Endodermal cell (in vitro differentiated cells): ENCODE results near the gene EIPR1. TPM values are rescaled to one million over a fixed set of nuclear protein-coding genes. Genes with fewer than 3 reads are reported as not detected.

Experiments used
- DNase-seq: peaks from one replicate; pipeline ENCODE4 v3.0.0-alpha.2; 2017
- H3K27ac ChIP-seq: 2 replicates; pipeline ENCODE4 v1.5.1; 2013; ENCODE audit warnings: mild to moderate bottlenecking, low read depth, low read length, moderate library complexity
- H3K27me3 ChIP-seq: 2 replicates; pipeline ENCODE4 v1.6.1; 2013; ENCODE audit warnings: mild to moderate bottlenecking, low read length, moderate library complexity; ENCODE audit not compliant: insufficient read depth, control insufficient read depth, poor library complexity, severe bottlenecking
- H3K36me3 ChIP-seq: 2 replicates; pipeline ENCODE4 v1.7.0; 2013; ENCODE audit warnings: mild to moderate bottlenecking, low read length, moderate library complexity; ENCODE audit not compliant: control insufficient read depth, insufficient read depth
- H3K4me1 ChIP-seq: one replicate; pipeline ENCODE4 v1.7.0; 2013; ENCODE audit warnings: low read length; ENCODE audit not compliant: control insufficient read depth, insufficient read depth
- H3K4me3 ChIP-seq: 2 replicates; pipeline ENCODE4 v1.5.1; 2013; ENCODE audit warnings: mild to moderate bottlenecking, low read length, moderate library complexity
- H3K9ac ChIP-seq: 2 replicates; pipeline ENCODE4 v1.6.1; 2013; ENCODE audit warnings: mild to moderate bottlenecking, low read length, moderate library complexity; ENCODE audit not compliant: poor library complexity, severe bottlenecking; ENCODE audit errors: extremely low read depth
- H3K9me3 ChIP-seq: 2 replicates; pipeline ENCODE4 v1.6.1; 2013; ENCODE audit warnings: mild to moderate bottlenecking, low read length, moderate library complexity; ENCODE audit not compliant: control insufficient read depth
- H3K27ac Mint-ChIP-seq: 2 replicates; pipeline ENCODE4 v1.8.0; 2020; ENCODE audit warnings: mixed read lengths
- H3K27me3 Mint-ChIP-seq: 2 replicates; pipeline ENCODE4 v1.8.0; 2021; ENCODE audit warnings: mild to moderate bottlenecking, mixed read lengths; ENCODE audit not compliant: insufficient read depth
- H3K36me3 Mint-ChIP-seq: 2 replicates; pipeline ENCODE4 v1.8.0; 2020; ENCODE audit warnings: low read depth, mixed read lengths
- H3K4me1 Mint-ChIP-seq: 2 replicates; pipeline ENCODE4 v1.8.0; 2020; ENCODE audit warnings: mixed read lengths
- H3K4me3 Mint-ChIP-seq: 2 replicates; pipeline ENCODE4 v1.8.0; 2020; ENCODE audit warnings: mild to moderate bottlenecking, moderate library complexity, mixed read lengths
- H3K9me3 Mint-ChIP-seq: 2 replicates; pipeline ENCODE4 v1.8.0; 2020; ENCODE audit warnings: mild to moderate bottlenecking, mixed read lengths
- CTCF ChIP-seq: fragments of 200-600 bp; sonication (generic); conservative IDR thresholded peaks from 2 replicates; pipeline ENCODE4 v1.5.0; 2021; ENCODE audit warnings: antibody characterized with exemption, mild to moderate bottlenecking
- WGBS, 2 experiments: methylation state at CpG; one replicate each; pipeline versions ENCODE4 v1.1.5 to v1.1.7; 2013; ENCODE audit warnings: missing lambda C conversion rate in 2 of 2, mixed read lengths in 1 of 2; ENCODE audit not compliant: insufficient coverage in 1 of 2, insufficient read length in 1 of 2; 5-methylcytosine and 5-hydroxymethylcytosine counted together
- total RNA-seq, 2 donors: library from RNA; stranded (reverse); fragmentation: NEBNext Ultra II Directional in 1 of 2; extraction: Animal tissue kit (Norgen Biotek cat#: 25700) in 1 of 2; gene quantifications; 2 replicates in 1 of 2; 3 replicates in 1 of 2; pipeline ENCODE4 v1.2.1, GENCODE V29; 2021

Gene EIPR1
- total RNA-seq, 2 donors from 2014 or later = 30.1 to 36.8 TPM

GRCh38 chr2:3163401-3163800 lies 214.2 kb downstream of the EIPR1 start:
- no peaks in the 10 kb centered on the region for H3K27me3 ChIP-seq
- Mint-ChIP-seq H3K36me3 (peaks cover 51% of the 10 kb centered on the region), H3K4me3 (no peak overlapping the region), H3K27ac (no peak overlapping the region), H3K4me1 (peaks cover 2% of the 10 kb centered on the region), H3K27me3 (no peaks in the 10 kb centered on the region), H3K9me3 (peaks cover 43% of the 10 kb centered on the region)
- DNase-seq = no peak
- no peak overlapping the region for H3K4me3 ChIP-seq
- TF ChIP-seq CTCF = no peak
- no peak overlapping the region for H3K27ac ChIP-seq
- H3K9ac ChIP-seq = no peak overlapping the region
- peaks cover 33% of the 10 kb centered on the region for H3K9me3 ChIP-seq
- H3K4me1 ChIP-seq = no peaks in the 10 kb centered on the region
- 100% methylated on average over 2 of the region's 2 CpGs; no CpG with 5 or more reads in 1 of the 2 experiments for WGBS, 2 experiments
- H3K36me3 ChIP-seq = no peaks in the 10 kb centered on the region

- Mint-ChIP-seq H3K4me1 (no peaks in the 10 kb centered on the region), H3K9me3 (peaks cover 43% of the 10 kb centered on the region), H3K4me3 (no peak overlapping the region), H3K36me3 (peaks cover 51% of the 10 kb centered on the region), H3K27me3 (no peaks in the 10 kb centered on the region), H3K27ac (no peak overlapping the region)
- no peak for TF ChIP-seq CTCF
- Histone ChIP-seq H3K27me3 (no peaks in the 10 kb centered on the region), H3K4me1 (no peaks in the 10 kb centered on the region), H3K9ac (no peak overlapping the region), H3K9me3 (peaks cover 33% of the 10 kb centered on the region), H3K4me3 (no peak overlapping the region), H3K36me3 (no peaks in the 10 kb centered on the region), H3K27ac (no peak overlapping the region)
- 92 to 100% methylated on average over 5 to 6 of the region's 6 CpGs for WGBS, 2 experiments
- DNase-seq = no peak
Measured at GRCh38 chr2:3162442-3163077, 215.1 kb downstream of the EIPR1 start.

- H3K9me3 Mint-ChIP-seq = peaks cover 36% of the 10 kb centered on the region
- Histone ChIP-seq H3K27ac (no peak overlapping the region), H3K4me3 (no peak overlapping the region), H3K9ac (no peak overlapping the region), H3K4me1 (no peaks in the 10 kb centered on the region), H3K36me3 (no peaks in the 10 kb centered on the region), H3K27me3 (no peaks in the 10 kb centered on the region), H3K9me3 (peaks cover 33% of the 10 kb centered on the region)
- H3K4me3 Mint-ChIP-seq = no peak overlapping the region
- no peak for DNase-seq
- 93 to 100% methylated on average over 5 to 6 of the region's 6 CpGs for WGBS, 2 experiments
- TF ChIP-seq CTCF = no peak
- H3K4me1 Mint-ChIP-seq = no peaks in the 10 kb centered on the region
- H3K36me3 Mint-ChIP-seq = peaks cover 41% of the 10 kb centered on the region
- no peaks in the 10 kb centered on the region for H3K27me3 Mint-ChIP-seq
- H3K27ac Mint-ChIP-seq = no peak overlapping the region
Measured at GRCh38 chr2:3160751-3161330, 216.8 kb downstream of the EIPR1 start.
